ENCODE data around the gene OR5K3.

The OR5K3 gene

DNA sequence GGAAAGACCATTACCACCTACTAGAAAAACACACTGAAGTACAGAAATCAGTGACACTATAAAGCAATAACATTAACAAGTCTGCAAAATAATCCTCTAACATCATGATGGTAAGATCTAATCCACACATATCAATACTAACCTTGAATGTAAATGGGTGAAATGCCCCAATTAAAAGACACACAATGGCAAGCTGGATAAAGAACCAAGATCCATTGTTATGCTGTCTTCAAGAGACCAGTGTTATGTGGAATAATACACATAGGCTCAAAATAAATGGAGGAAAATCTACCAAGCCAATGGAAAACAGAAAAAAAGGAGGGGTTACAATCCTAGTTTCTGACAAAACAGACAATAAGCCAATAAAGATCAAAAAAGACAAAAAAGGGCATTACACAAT, 13.5 kb downstream of the OR5K3 start:
- CTCF ChIA-PET = no interaction called here
- TF ChIP-seq, protein P1, sequence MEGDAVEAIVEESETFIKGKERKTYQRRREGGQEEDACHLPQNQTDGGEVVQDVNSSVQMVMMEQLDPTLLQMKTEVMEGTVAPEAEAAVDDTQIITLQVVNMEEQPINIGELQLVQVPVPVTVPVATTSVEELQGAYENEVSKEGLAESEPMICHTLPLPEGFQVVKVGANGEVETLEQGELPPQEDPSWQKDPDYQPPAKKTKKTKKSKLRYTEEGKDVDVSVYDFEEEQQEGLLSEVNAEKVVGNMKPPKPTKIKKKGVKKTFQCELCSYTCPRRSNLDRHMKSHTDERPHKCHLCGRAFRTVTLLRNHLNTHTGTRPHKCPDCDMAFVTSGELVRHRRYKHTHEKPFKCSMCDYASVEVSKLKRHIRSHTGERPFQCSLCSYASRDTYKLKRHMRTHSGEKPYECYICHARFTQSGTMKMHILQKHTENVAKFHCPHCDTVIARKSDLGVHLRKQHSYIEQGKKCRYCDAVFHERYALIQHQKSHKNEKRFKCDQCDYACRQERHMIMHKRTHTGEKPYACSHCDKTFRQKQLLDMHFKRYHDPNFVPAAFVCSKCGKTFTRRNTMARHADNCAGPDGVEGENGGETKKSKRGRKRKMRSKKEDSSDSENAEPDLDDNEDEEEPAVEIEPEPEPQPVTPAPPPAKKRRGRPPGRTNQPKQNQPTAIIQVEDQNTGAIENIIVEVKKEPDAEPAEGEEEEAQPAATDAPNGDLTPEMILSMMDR (IDR thresholded peaks at IDR 0.05; ENCODE audit: control extremely low read depth, extremely low read depth, low read depth, missing control alignments) = no peak
- DNase-seq (ENCODE audit: extremely low spot score) = no peak
- POLR2A ChIA-PET = no interaction called here

DNA sequence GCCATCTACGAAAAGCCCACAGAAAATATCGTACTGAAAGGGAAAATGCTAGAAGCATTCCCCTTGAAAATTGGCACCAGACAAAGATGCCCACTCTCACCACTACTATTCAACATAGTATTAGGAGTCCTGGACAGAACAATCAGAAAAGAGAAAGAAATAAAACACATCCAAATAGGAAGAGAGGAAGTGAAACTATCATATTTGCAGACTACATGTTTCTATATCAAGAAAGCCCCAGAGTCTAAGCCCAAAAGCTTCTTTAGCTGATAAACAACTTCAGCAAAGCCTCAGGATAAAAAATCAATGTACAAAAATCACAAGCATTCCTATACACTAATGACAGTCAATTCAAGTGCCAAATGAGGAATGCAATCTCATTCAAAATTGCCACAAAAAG, 15.6 kb downstream of the OR5K3 start:
- CTCF ChIA-PET = no interaction called here
- TF ChIP-seq, protein P1 (IDR thresholded peaks at IDR 0.05; ENCODE audit: control extremely low read depth, extremely low read depth, low read depth, missing control alignments) = no peak
- no peak for DNase-seq (ENCODE audit: extremely low spot score)
- POLR2A ChIA-PET = no interaction called here

DNA sequence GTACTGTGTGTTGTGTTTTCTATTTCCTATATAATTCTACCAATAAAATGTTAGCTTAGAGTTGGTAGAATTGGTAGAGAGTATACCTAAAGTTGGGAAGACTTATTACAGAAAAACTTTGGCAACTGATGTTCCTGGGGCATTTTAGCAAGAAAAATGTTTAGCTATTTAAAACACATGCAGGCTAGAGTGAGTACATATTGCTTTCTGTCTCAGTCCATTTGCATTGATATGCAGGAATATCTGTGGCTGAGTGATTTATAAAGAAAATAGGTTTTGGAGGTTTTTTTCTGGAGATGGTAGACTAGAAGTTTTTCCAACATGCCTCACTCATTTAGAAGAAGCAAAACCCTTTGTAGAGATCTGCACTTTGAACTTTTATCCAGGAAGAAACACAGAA, 42.1 kb downstream of the OR5K3 start:
- TF ChIP-seq, protein P1 (IDR thresholded peaks at IDR 0.05; ENCODE audit: control extremely low read depth, extremely low read depth, low read depth, missing control alignments) = no peak

DNA sequence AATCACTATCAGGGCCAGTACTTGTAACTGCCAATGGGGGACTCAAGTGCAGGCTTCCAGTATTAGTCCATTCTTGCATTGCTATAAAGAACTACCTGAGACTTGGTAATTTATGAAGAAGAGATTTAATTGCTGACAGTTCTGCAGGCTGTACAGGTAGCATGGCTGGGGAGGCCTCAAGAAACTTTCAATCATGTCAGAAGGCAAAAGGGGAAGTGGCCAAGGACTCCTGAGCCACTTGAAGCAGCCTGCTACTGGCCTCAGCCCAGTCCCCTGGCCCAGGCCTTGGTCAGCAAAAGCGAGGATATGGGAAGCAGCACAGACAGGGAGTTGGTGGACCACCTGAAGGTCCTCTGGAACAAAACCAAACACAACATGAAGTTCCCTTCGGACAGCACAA, 43.3 kb downstream of the OR5K3 start:
- ChIA-PET CTCF (no interaction called here), POLR2A (no interaction called here)
- DNase-seq (ENCODE audit: extremely low spot score) = no peak
- TF ChIP-seq, protein P1 (IDR thresholded peaks at IDR 0.05; ENCODE audit: control extremely low read depth, extremely low read depth, low read depth, missing control alignments) = no peak

More for the DNA sequence above, 42.1 kb downstream of the OR5K3 start:
- no peak for DNase-seq (ENCODE audit: extremely low spot score)
- ChIA-PET POLR2A (no interaction called here), CTCF (interaction anchor here (1.0 kb wide), 1 partner anchor 11 kb away, joined by 4 read pairs; no protein-coding TSS in a partner anchor)

DNA sequence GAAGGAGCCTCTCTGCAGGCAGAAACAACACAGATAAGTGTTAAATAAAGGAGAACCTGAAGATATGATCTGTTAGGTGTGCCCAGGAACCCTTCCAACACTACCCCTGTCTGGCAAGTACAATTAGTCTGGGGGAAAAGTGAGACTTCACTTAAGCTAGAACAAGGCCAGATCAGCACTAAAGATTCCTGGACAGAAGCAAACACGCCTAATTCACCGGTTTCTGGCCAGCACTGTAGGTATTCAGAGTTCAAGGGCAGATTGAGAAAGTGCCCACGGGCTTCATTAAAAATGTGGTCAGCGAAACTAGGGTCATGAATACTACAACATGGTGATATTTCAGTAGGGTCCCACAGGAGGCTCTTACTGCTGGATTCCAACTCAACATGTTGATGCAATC, 43.9 kb downstream of the OR5K3 start:
- TF ChIP-seq, protein P1 (IDR thresholded peaks at IDR 0.05; ENCODE audit: control extremely low read depth, extremely low read depth, low read depth, missing control alignments) = no peak
- ChIA-PET POLR2A (no interaction called here), CTCF (no interaction called here)
- no peak for DNase-seq (ENCODE audit: extremely low spot score)

DNA sequence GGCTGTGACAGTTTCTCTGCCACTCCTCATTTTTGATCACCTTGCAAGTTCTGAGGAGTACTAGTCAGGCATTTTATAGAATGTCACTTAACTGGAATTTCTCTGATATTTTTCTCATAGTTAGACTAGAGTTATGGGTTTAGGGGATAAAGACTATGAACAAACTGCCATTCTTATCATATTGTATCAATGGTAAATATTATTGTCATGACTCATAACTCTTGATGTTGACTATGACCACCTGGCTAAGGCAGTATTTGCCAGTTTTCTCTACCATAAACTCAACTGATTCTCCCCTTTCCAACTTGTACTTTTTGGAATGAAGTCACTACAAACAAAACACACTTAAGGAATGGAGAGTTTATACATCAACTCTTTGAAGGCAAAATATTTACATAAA, 49.8 kb downstream of the OR5K3 start:
- TF ChIP-seq, protein P1 (IDR thresholded peaks at IDR 0.05; ENCODE audit: control extremely low read depth, extremely low read depth, low read depth, missing control alignments) = no peak
- POLR2A ChIA-PET = no interaction called here
- DNase-seq (ENCODE audit: extremely low spot score) = no peak
- CTCF ChIA-PET = no interaction called here

All from GM10248 (cell line).